Motor neuron (in vitro differentiated cells): ENCODE measurements around the gene RCN1. TPM values are rescaled to one million over a fixed set of nuclear protein-coding genes. Genes with fewer than 3 reads are reported as not detected.

Experiments
- ATAC-seq, 8 experiments: fragments of 200-7000 bp; cut with Tn5 transposase; replicated peaks in 6 of 8; 2 replicates each; pipeline ENCODE4 v1.8.0; 2021; ENCODE audit warnings: mild to moderate bottlenecking in 8 of 8, moderate library complexity in 8 of 8
- H3K27ac ChIP-seq, 2 donors: fragments of 250-450 bp; sonication (Bioruptor Pico); 2 replicates each; pipeline ENCODE4 v1.9.0; 2021; ENCODE audit warnings: antibody characterized with exemption in 2 of 2, mild to moderate bottlenecking in 2 of 2, moderate library complexity in 1 of 2
- H3K4me1 ChIP-seq, 2 donors: fragments of 250-450 bp; sonication (Bioruptor Pico); replicated peaks in 1 of 2; 2 replicates each; pipeline ENCODE4 v1.6.1; 2021; ENCODE audit warnings: antibody characterized with exemption in 2 of 2, mild to moderate bottlenecking in 2 of 2, moderate library complexity in 1 of 2
- H3K4me3 ChIP-seq, 5 donors: fragments of 250-450 bp; sonication (Bioruptor Pico); 2 replicates each; pipeline ENCODE4 v1.9.0; 2021; ENCODE audit warnings: antibody characterized with exemption in 5 of 5, mild to moderate bottlenecking in 5 of 5, moderate library complexity in 4 of 5
- whole genome bisulfite sequencing, 10 experiments: fragments of 450-650 bp; shearing (Covaris generic); methylation state at CpG; one replicate each; pipeline ENCODE4 v1.0.0; 2022; 5-methylcytosine and 5-hydroxymethylcytosine counted together
- in situ Hi-C, 9 experiments: fragments of 400-800 bp; cut with MboI; loops; one replicate each; pipeline ENCODE4 v1.15.0; 2021; ENCODE audit warnings: low sequenced_read_pairs in 9 of 9, low pct_unique_long_range_greater_than_20kb in 2 of 9; ENCODE audit not compliant: unreplicated experiment in 9 of 9
- total RNA-seq, 8 experiments: library from RNA; unstranded; fragments of 300-600 nt; gene quantifications; 2 replicates each; pipeline versions ENCODE4 v1.2.3 to v1.2.4, GENCODE V29; 2022

Gene RCN1
- total RNA-seq = 100 to 1,000 TPM; 104 to 271 (median 150) TPM

- Histone ChIP-seq H3K4me3 (peak within 1 kb of the TSS; percentile 42 to 68 (median 50)), H3K27ac (peak within 1 kb of the TSS; percentile 85 to 92), H3K4me1 (peaks cover 15 to 25% of the 10 kb centered on the region in 2 donors)
- ATAC-seq = peak; percentile 66 to 94 (median 92)
- in situ Hi-C loops = no loop called here
- WGBS, 10 experiments = 0 to 80% (median 12%) methylated on average over 1 to 14 of the region's 79 CpGs; no CpG with 5 or more reads in 3 of the 10 experiments
These were observed at the start of gene RCN1 for GRCh38 chr11:32090545-32091370. TSS of gene RCN1 (plus strand) at chr11:32091074. CDS start at chr11:32091197, 123 bp downstream.

DNA sequence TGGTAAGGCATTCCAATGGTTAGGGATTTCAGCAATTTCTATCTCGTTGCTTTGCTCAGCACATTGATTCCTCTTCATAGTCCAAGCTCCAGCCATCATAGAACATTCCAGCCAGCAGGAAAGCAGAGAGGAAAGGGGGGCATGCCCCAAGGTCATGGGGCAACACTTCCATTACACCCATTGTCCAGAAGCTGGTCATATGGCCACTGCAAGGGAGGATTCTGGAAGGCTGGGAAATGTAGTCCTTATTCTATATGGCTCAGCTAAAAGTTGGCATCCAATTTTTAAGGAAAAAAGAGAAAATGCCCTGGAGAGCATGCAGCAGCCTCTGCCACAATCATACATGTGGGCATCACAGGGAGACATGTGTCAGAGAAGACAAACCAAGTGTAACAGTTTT is 47.1 kb upstream of the RCN1 start:
- WGBS, 10 experiments = 0 to 100% (median 63%) methylated on average over 1 of the region's 1 CpG; no CpG with 5 or more reads in 2 of the 10 experiments
- peak in 1 of 8 experiments; percentile 45 for ATAC-seq

DNA sequence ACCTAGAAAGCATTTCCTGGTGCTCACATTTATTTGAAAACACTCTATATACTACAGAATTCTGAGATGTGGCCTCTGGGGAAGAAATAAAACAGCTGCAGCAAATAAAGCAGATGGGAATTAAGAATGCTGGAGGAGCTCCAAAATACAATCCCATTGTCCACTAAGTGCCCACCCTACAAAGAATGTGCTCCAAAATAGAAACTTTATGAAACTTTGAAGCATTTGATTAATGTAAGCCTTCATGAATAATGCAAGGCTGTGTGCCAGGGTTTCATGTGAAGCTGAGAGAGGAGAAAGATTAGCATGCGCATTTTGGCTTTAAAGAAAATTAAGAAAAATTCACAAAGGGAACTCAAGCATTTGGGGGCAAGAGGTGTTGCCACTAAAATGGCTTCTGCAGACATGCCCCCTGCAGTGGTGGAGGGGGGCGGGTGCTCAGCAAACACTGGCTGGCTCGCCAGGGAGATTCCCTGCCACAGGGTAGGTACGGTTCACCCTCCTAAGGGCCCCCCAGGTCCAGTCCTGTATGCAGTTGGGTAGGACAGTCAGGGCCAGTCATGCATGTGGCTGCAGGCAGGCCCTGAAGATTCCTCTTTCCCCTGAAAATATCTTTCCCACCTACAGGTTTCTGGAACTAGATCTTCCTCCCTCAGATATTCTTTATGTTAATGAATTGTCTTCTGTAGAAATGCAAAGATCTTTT is 46.6 kb upstream of the RCN1 start:
- in situ Hi-C loops = no loop called here
- WGBS, 10 experiments = 0 to 100% (median 67%) methylated on average over 1 to 4 of the region's 4 CpGs; no CpG with 5 or more reads in 3 of the 10 experiments
- H3K4me3 ChIP-seq = no peak overlapping the region
- no peak overlapping the region for H3K27ac ChIP-seq
- ATAC-seq = peak in 7 of 8 experiments; percentile 45 to 88 (median 69)
- peaks cover 11 to 21% of the 10 kb centered on the region in 2 donors for H3K4me1 ChIP-seq

More for the DNA sequence above, 47.1 kb upstream of the RCN1 start:
- Histone ChIP-seq H3K4me1 (peaks cover 11 to 21% of the 10 kb centered on the region in 2 donors), H3K27ac (no peak overlapping the region), H3K4me3 (no peak overlapping the region)
- in situ Hi-C loops = no loop called here

GRCh38 chr11:32045456-32045855 is 45.4 kb upstream of the RCN1 start:
- in situ Hi-C loops = no loop called here
- no peak overlapping the region for H3K27ac ChIP-seq
- peaks cover 11 to 21% of the 10 kb centered on the region in 2 donors for H3K4me1 ChIP-seq
- peak in 2 of 8 experiments; percentile 31 to 51 for ATAC-seq
- no peak overlapping the region for H3K4me3 ChIP-seq

DNA sequence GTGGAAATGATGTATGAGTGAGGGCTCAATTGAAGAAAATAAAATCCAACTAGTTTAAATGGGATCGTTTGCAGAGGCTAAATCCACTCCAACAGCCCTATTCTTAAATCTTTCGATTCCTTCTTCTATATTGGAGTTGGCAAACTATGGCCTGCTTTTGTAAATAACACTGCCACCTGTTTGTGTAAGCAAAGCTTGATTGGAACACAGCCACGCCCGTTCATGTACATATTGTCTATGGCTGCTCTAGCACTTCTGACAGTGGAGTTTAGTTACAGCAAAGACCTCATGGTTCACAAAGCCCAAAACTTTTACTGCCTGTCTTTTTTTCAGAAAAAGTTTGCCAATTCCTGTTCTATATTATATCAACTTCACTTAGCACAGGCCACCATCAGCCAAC is 40.6 kb upstream of the RCN1 start:
- in situ Hi-C loops = loop anchor here in 2 of 9 experiments (10.0 to 25.0 kb wide), 2 partner anchors 112 to 125 kb away; no protein-coding TSS in a partner anchor

DNA sequence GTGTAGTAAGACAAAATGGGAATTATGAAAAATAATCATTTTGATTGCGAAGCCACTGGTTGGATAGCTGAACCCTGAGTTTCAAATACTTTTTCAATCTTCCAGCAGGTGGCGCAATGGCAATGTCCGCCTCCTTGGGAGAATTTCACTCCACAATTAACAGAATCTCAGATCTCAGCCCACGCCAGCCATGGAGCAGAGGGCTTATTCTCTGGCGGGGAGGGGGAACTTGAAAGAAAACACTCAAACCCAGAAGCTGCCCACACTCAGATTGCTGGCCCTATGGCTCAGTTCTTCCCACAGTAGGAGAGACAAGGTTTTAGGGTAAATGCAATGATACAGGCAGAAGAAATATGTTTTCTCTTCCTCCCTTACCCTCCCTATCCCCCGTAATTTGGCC is 38.7 kb upstream of the RCN1 start:
- WGBS, 10 experiments = 8 to 83% (median 36%) methylated on average over 1 to 6 of the region's 6 CpGs; no CpG with 5 or more reads in 1 of the 10 experiments
- in situ Hi-C loops = loop anchor here in 2 of 9 experiments (10.0 to 25.0 kb wide), 2 partner anchors 110 to 123 kb away; no protein-coding TSS in a partner anchor
- Histone ChIP-seq H3K4me1 (peaks cover 7 to 16% of the 10 kb centered on the region in 2 donors), H3K4me3 (no peak overlapping the region), H3K27ac (no peak overlapping the region)
- ATAC-seq = peak; percentile 24 to 76 (median 44)

More for the DNA sequence above, 40.6 kb upstream of the RCN1 start:
- Histone ChIP-seq H3K4me3 (no peak overlapping the region), H3K27ac (no peak overlapping the region), H3K4me1 (peaks cover 7 to 28% of the 10 kb centered on the region in 2 donors)
- WGBS, 10 experiments = 7 to 91% (median 82%) methylated on average over 1 to 4 of the region's 4 CpGs; no CpG with 5 or more reads in 3 of the 10 experiments
- ATAC-seq = peak in 3 of 8 experiments; percentile 21 to 58 (median 34)

- Histone ChIP-seq H3K27ac (no peak overlapping the region), H3K4me1 (peaks cover 7 to 16% of the 10 kb centered on the region in 2 donors), H3K4me3 (no peak overlapping the region)
- peak in 4 of 8 experiments; percentile 37 to 56 (median 50) for ATAC-seq
- in situ Hi-C loops = loop anchor here in 2 of 9 experiments (10.0 to 25.0 kb wide), 2 partner anchors 109 to 121 kb away; no protein-coding TSS in a partner anchor
- WGBS, 10 experiments = 14 to 100% (median 78%) methylated on average over 1 to 5 of the region's 7 CpGs
These were observed 37.6 kb upstream of the RCN1 start for GRCh38 chr11:32053151-32053888.

GRCh38 chr11:32055861-32056260 is 35.0 kb upstream of the RCN1 start:
- Histone ChIP-seq H3K4me3 (no peak overlapping the region), H3K27ac (no peak overlapping the region), H3K4me1 (peaks cover 9 to 24% of the 10 kb centered on the region in 2 donors)
- ATAC-seq = no peak
- in situ Hi-C loops = loop anchor here in 2 of 9 experiments (10.0 to 25.0 kb wide), 2 partner anchors 106 to 119 kb away; no protein-coding TSS in a partner anchor
- 80 to 100% (median 100%) methylated on average over 1 to 2 of the region's 2 CpGs; no CpG with 5 or more reads in 4 of the 10 experiments for WGBS, 10 experiments

DNA sequence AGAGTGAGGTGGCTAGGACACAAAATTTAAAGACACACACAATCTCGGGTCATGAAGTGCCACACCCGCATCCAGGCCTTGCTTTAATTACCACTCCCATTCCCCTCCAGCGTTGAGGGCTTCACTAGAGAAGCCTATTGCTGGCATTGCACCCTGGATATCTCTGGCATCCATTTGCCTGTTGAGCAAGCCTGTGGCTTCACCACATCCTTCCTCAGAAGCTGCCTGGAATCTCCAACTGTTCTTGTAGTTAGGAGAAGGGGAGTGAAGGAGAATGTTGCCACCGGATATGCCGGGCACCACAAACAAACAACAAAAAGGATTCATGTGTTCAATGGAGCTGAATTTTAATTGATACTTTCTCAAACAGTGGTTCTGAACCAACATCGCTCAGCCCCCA is 34.4 kb upstream of the RCN1 start:
- H3K4me1 ChIP-seq = peaks cover 9 to 24% of the 10 kb centered on the region in 2 donors
- no peak overlapping the region for H3K27ac ChIP-seq
- ATAC-seq = no peak
- in situ Hi-C loops = loop anchor here in 2 of 9 experiments (10.0 to 25.0 kb wide), 2 partner anchors 106 to 118 kb away; no protein-coding TSS in a partner anchor
- 13 to 100% (median 92%) methylated on average over 1 to 4 of the region's 6 CpGs; no CpG with 5 or more reads in 2 of the 10 experiments for WGBS, 10 experiments
- H3K4me3 ChIP-seq = no peak overlapping the region

GRCh38 chr11:32059686-32060462 is 31.0 kb upstream of the RCN1 start:
- Histone ChIP-seq H3K4me1 (peaks cover 2 to 29% of the 10 kb centered on the region in 2 donors), H3K4me3 (no peak overlapping the region), H3K27ac (no peak overlapping the region)
- ATAC-seq = peak in 1 of 8 experiments; percentile 71
- 20 to 100% (median 82%) methylated on average over 1 to 5 of the region's 6 CpGs for WGBS, 10 experiments
- in situ Hi-C loops = loop anchor here in 2 of 9 experiments (10.0 to 25.0 kb wide), 2 partner anchors 102 to 115 kb away; no protein-coding TSS in a partner anchor

- Histone ChIP-seq H3K4me1 (peaks cover 6 to 35% of the 10 kb centered on the region in 2 donors), H3K4me3 (no peak overlapping the region), H3K27ac (peak overlapping the region in 1 of 2 donors; percentile 69)
- no peak for ATAC-seq
- 14 to 100% (median 98%) methylated on average over 1 to 3 of the region's 3 CpGs; no CpG with 5 or more reads in 2 of the 10 experiments for WGBS, 10 experiments
- in situ Hi-C loops = loop anchor here in 1 of 9 experiments (25.0 kb wide), 1 partner anchor 100 kb away; no protein-coding TSS in a partner anchor
These were observed 28.3 kb upstream of the RCN1 start for GRCh38 chr11:32062540-32062939.
